HEK293 (cell line): ENCODE data around the gene CNOT4.
"Not testable (repeated sequence)": the region's sequence is repeated elsewhere in the genome, so short reads cannot be mapped to it uniquely, and the experiment has no call there.

Source experiments
- CTCF ChIA-PET: fragments of 350-600 bp; formaldehyde crosslinking; extraction: SDS; loops from one replicate; lab custom pipeline; 2021; ENCODE audit warnings: antibody characterized with exemption; lab: Yijun Ruan, JAX
- POLR2A ChIA-PET: fragments of 300-600 bp; formaldehyde crosslinking; extraction: SDS; loops from one replicate; lab custom pipeline; 2020; ENCODE audit warnings: antibody characterized with exemption, inconsistent platforms; lab: Yijun Ruan, JAX
- H3K27ac ChIP-seq: fragments of 200-500 bp; sonication (Bioruptor generic); 2 replicates; pipeline ENCODE4 v1.5.1; 2014; ENCODE audit warnings: low read depth, low read length, control low read depth, inconsistent platforms; ENCODE audit errors: extremely low read depth
- H3K36me3 ChIP-seq, 2 experiments: fragments of 200-500 bp in 1 of 2; sonication (Bioruptor generic) in 1 of 2; 1 replicate in 1 of 2; 2 replicates in 1 of 2; pipeline ENCODE4 v1.5.1; 2014 to 2017; ENCODE audit warnings: inconsistent platforms in 2 of 2, low read length in 2 of 2; ENCODE audit not compliant: control insufficient read depth in 2 of 2, insufficient read depth in 1 of 2
- H3K4me1 ChIP-seq: fragments of 200-500 bp; sonication (Bioruptor generic); 2 replicates; pipeline ENCODE4 v1.5.1; 2014; ENCODE audit warnings: mild to moderate bottlenecking, low read length, inconsistent platforms; ENCODE audit not compliant: control insufficient read depth, insufficient read depth
- H3K4me3 ChIP-seq: 2 replicates; pipeline ENCODE4 v1.5.1; 2011; ENCODE audit warnings: low read depth, mild to moderate bottlenecking, control low read depth, low read length, moderate library complexity
- H3K9me3 ChIP-seq: fragments of 200-500 bp; sonication (Bioruptor generic); 2 replicates; pipeline ENCODE4 v1.5.1; 2014; ENCODE audit warnings: low read depth, low read length, inconsistent platforms; ENCODE audit not compliant: control insufficient read depth, insufficient read depth
- GLI4 ChIP-seq: fragments of 450-650 bp; formaldehyde crosslinking; IDR thresholded peaks from 2 replicates; pipeline ENCODE4 v1.5.1; 2016; ENCODE audit warnings: missing biosample characterization, missing genetic modification characterization
- KLF10 ChIP-seq: fragments of 450-650 bp; IDR thresholded peaks from 2 replicates; pipeline ENCODE4 v1.5.1; 2018; ENCODE audit warnings: missing biosample characterization, mild to moderate bottlenecking, missing genetic modification characterization
- KLF16 ChIP-seq: fragments of 450-650 bp; formaldehyde crosslinking; IDR thresholded peaks from 2 replicates; pipeline ENCODE4 v1.5.1; 2017; ENCODE audit warnings: missing biosample characterization, missing genetic modification characterization
- MYNN ChIP-seq: fragments of 450-650 bp; formaldehyde crosslinking; IDR thresholded peaks from 2 replicates; pipeline ENCODE4 v1.5.1; 2016; ENCODE audit warnings: missing biosample characterization, missing genetic modification characterization, borderline replicate concordance
- TRIM28 ChIP-seq: IDR thresholded peaks from 2 replicates; pipeline ENCODE4 v1.6.1; 2011; ENCODE audit warnings: low read length, control low read depth, borderline replicate concordance
- WT1 ChIP-seq: fragments of 450-650 bp; formaldehyde crosslinking; IDR thresholded peaks from 2 replicates; pipeline ENCODE4 v1.5.1; 2016; ENCODE audit warnings: missing biosample characterization, missing genetic modification characterization
- ZBTB17 ChIP-seq: fragments of 450-650 bp; formaldehyde crosslinking; IDR thresholded peaks from 2 replicates; pipeline ENCODE4 v1.5.1; 2016; ENCODE audit warnings: missing biosample characterization, missing genetic modification characterization
- ZBTB8A ChIP-seq: fragments of 450-650 bp; formaldehyde crosslinking; IDR thresholded peaks from 2 replicates; pipeline ENCODE4 v1.5.1; 2016; ENCODE audit warnings: missing biosample characterization, missing genetic modification characterization
- ZFHX2 ChIP-seq: fragments of 450-650 bp; formaldehyde crosslinking; conservative IDR thresholded peaks from 2 replicates; pipeline ENCODE4 v1.5.1; 2016; ENCODE audit warnings: missing biosample characterization, missing genetic modification characterization
- ZNF146 ChIP-seq: fragments of 450-650 bp; formaldehyde crosslinking; IDR thresholded peaks from 2 replicates; pipeline ENCODE4 v1.5.1; 2016; ENCODE audit warnings: missing biosample characterization, missing genetic modification characterization
- ZNF16 ChIP-seq: fragments of 450-650 bp; formaldehyde crosslinking; IDR thresholded peaks from 2 replicates; pipeline ENCODE4 v1.5.1; 2016; ENCODE audit warnings: low read depth, missing biosample characterization, missing genetic modification characterization
- ZNF169 ChIP-seq: fragments of 450-650 bp; formaldehyde crosslinking; IDR thresholded peaks from 2 replicates; pipeline ENCODE4 v1.5.1; 2016; ENCODE audit warnings: missing biosample characterization, missing genetic modification characterization
- ZNF184 ChIP-seq: fragments of 450-650 bp; IDR thresholded peaks from 2 replicates; pipeline ENCODE4 v1.5.1; 2018; ENCODE audit warnings: missing biosample characterization, mild to moderate bottlenecking, missing genetic modification characterization
- ZNF530 ChIP-seq: fragments of 450-650 bp; formaldehyde crosslinking; IDR thresholded peaks from 2 replicates; pipeline ENCODE4 v1.5.1; 2016; ENCODE audit warnings: low read depth, missing biosample characterization, missing genetic modification characterization
- ZNF571 ChIP-seq: fragments of 450-650 bp; formaldehyde crosslinking; IDR thresholded peaks from 2 replicates; pipeline ENCODE4 v1.5.0; 2017; ENCODE audit warnings: missing biosample characterization, missing genetic modification characterization
- ZNF600 ChIP-seq: fragments of 450-650 bp; formaldehyde crosslinking; IDR thresholded peaks from 2 replicates; pipeline ENCODE4 v1.5.1; 2016; ENCODE audit warnings: missing biosample characterization, missing genetic modification characterization
- ZXDB ChIP-seq: fragments of 450-650 bp; formaldehyde crosslinking; IDR thresholded peaks from 2 replicates; pipeline ENCODE4 v1.5.1; 2016; ENCODE audit warnings: missing biosample characterization, missing genetic modification characterization
- TF ChIP-seq, protein P1 (sequence below): fragments of 450-650 bp; formaldehyde crosslinking; IDR thresholded peaks from 2 replicates; pipeline ENCODE4 v1.5.1; 2017; ENCODE audit warnings: missing biosample characterization, missing genetic modification characterization
- TF ChIP-seq, protein P2 (sequence below): fragments of 450-650 bp; formaldehyde crosslinking; IDR thresholded peaks from 2 replicates; pipeline ENCODE4 v1.5.1; 2016; ENCODE audit warnings: missing biosample characterization, missing genetic modification characterization

The CNOT4 gene

DNA sequence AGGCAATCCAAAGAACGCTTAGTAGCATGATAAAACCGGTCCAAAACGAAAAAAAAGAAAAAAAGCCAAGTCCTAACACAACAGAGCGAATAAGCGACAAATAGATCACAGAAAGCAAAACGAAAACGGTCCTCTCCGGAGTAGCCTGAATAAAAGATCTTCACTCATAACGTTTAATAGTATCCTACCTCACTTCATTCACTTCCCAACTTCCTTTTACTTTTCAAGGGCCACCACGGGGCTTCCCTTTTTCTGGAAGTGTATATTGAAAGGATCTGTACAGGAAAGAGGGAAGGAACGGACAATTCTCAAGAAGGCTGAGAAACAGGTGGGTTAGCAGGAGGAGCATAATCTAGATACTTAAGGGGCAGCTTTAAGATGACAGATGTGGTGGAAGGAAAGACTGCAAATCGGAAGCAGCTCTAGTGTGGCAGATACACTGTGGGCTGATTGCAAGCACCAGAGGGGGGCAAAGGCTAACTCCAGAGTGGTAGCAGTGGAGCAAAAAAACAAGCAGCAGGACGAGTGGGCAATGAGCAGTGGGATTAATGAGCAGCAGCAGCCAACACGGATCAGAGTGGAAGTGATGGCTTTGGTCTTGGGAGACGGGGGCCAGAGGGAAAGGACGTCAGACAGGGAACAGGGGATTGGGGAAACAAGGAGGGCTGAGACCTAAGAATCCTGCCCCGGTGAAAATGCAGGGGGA, 866 bp downstream of the CNOT4 start (continued):
- no peak for TF ChIP-seq GLI4
- peak; percentile 99 for TF ChIP-seq ZBTB17 (tag by site-specific recombination)
- no peak for TF ChIP-seq ZNF16 (tag by site-specific recombination)
- no peak for TF ChIP-seq TRIM28
- TF ChIP-seq, protein P1, sequence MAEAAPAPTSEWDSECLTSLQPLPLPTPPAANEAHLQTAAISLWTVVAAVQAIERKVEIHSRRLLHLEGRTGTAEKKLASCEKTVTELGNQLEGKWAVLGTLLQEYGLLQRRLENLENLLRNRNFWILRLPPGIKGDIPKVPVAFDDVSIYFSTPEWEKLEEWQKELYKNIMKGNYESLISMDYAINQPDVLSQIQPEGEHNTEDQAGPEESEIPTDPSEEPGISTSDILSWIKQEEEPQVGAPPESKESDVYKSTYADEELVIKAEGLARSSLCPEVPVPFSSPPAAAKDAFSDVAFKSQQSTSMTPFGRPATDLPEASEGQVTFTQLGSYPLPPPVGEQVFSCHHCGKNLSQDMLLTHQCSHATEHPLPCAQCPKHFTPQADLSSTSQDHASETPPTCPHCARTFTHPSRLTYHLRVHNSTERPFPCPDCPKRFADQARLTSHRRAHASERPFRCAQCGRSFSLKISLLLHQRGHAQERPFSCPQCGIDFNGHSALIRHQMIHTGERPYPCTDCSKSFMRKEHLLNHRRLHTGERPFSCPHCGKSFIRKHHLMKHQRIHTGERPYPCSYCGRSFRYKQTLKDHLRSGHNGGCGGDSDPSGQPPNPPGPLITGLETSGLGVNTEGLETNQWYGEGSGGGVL = no peak
- TF ChIP-seq KLF16 (tag by site-specific recombination) = no peak
- TF ChIP-seq ZNF600 = peak; percentile 75
- no peak for TF ChIP-seq ZBTB8A (tag by site-specific recombination)
- TF ChIP-seq ZNF571 = no peak
- TF ChIP-seq ZFHX2 (tag by site-specific recombination) = 0 out of 2 replicates have a peak, but pooled peaks have one; percentile 36
- TF ChIP-seq, protein P2, sequence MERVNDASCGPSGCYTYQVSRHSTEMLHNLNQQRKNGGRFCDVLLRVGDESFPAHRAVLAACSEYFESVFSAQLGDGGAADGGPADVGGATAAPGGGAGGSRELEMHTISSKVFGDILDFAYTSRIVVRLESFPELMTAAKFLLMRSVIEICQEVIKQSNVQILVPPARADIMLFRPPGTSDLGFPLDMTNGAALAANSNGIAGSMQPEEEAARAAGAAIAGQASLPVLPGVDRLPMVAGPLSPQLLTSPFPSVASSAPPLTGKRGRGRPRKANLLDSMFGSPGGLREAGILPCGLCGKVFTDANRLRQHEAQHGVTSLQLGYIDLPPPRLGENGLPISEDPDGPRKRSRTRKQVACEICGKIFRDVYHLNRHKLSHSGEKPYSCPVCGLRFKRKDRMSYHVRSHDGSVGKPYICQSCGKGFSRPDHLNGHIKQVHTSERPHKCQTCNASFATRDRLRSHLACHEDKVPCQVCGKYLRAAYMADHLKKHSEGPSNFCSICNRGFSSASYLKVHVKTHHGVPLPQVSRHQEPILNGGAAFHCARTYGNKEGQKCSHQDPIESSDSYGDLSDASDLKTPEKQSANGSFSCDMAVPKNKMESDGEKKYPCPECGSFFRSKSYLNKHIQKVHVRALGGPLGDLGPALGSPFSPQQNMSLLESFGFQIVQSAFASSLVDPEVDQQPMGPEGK (tag by site-specific recombination) = no peak
- TF ChIP-seq WT1 (tag by site-specific recombination) = no peak
- no peak for TF ChIP-seq MYNN

DNA sequence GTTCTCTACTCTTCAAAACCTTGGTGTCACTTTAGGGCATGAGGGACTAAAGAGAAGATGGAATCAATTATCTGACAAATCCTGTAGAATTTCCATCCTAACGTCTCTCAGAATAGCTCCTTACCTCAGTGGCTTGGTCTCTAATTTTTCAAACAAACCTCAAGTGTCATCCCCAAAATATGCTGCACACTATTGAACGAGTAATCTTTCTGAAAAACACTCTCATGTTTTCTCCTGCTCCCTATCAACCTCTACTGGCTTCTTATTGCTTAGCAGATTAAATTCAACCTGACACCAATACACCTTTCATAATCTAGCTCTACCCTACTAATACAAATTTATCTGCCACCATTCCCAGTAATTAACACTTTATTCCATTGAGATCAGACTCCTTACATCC, 8.5 kb downstream of the CNOT4 start:
- Histone ChIP-seq H3K36me3 (no peaks in the 10 kb centered on the region), H3K4me1 (peaks cover 8% of the 10 kb centered on the region; the same call in 1 of the 2 replicates), H3K4me3 (no peak overlapping the region), H3K27ac (no peak overlapping the region), H3K9me3 (no peaks in the 10 kb centered on the region)
- POLR2A ChIA-PET = interaction anchor here (0.6 to 1.2 kb wide), 2 partner anchors 7 to 60 kb away, joined by 3 to 5 read pairs; no protein-coding TSS in a partner anchor
- CTCF ChIA-PET = interaction anchor here (0.6 to 1.3 kb wide), 3 partner anchors 91 to 287 kb away, joined by 3 to 5 read pairs (median 4); no protein-coding TSS in a partner anchor
- no peak for TF ChIP-seq WT1 (tag by site-specific recombination)
- TF ChIP-seq ZNF530 (tag by site-specific recombination) = no peak
- TF ChIP-seq KLF10 (tag by site-specific recombination) = no peak

DNA sequence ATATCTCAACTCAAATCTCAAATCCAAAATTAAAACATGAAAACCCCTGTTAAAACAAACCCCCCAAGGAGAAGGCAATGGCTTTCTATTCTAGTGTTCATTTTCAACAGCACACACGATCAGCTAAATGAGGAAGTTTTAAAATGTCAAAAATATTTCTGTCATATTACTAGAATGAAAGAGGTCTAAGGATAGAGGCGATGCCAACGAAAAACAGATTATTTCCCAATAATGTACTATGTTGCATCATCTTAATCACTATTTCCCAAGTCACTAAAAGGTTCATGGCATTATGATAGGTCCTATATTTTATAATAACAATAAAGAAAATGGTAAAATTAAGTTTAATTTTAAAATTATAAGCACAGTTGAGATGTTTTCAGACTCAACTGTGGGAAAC, 10.1 kb downstream of the CNOT4 start:
- ChIA-PET POLR2A (no interaction called here), CTCF (interaction anchor here (0.7 kb wide), 1 partner anchor 117 kb away, joined by 5 read pairs; no protein-coding TSS in a partner anchor)
- Histone ChIP-seq H3K27ac (no peak overlapping the region), H3K36me3 (no peaks in the 10 kb centered on the region), H3K4me1 (peaks cover 8% of the 10 kb centered on the region; the same call in 1 of the 2 replicates), H3K9me3 (no peaks in the 10 kb centered on the region), H3K4me3 (no peak overlapping the region)
- no peak for TF ChIP-seq ZNF169
- TF ChIP-seq ZXDB (tag by site-specific recombination) = no peak
- TF ChIP-seq ZNF184 (tag by site-specific recombination) = no peak
- no peak for TF ChIP-seq ZNF146 (tag by site-specific recombination)
- TF ChIP-seq ZFHX2 (tag by site-specific recombination) = no peak

DNA sequence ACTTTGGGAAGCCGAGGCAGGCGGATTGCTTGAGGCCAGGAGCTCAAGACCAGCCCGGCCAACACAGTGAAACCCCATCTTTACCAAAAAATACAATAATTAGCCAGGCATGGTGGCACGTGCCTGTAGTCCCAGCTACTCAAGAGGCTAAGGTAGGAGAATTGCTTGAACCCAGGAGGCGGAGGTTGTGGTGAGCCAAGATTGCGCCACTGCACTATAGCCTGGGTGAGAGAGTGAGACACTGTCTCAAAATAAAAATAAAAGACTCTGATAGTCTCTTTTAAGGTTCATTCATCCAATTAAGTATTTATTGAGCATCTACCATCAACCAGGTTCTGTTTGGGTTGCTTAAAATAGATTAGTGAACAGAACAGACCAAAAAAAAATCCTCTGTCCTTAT, 12.7 kb downstream of the CNOT4 start:
- H3K27ac ChIP-seq, H3K9me3 ChIP-seq, H3K36me3 ChIP-seq, H3K4me3 ChIP-seq, H3K4me1 ChIP-seq: not testable (repeated sequence)
- POLR2A ChIA-PET = interaction anchor here (1.0 kb wide), 1 partner anchor 12 kb away, joined by 3 read pairs; the partner anchor contains the start of gene CNOT4
- CTCF ChIA-PET = interaction anchor here (0.6 kb wide), 1 partner anchor 1329 kb away, joined by 3 read pairs; no protein-coding TSS in a partner anchor
